Astrocyte of the cerebellum (primary cell): ENCODE data around the gene PTPN14.

ENCODE experiments used
- DNase-seq: peaks from one replicate; pipeline ENCODE4 v3.0.0-alpha.2; 2011; ENCODE audit warnings: low read depth
- H3K4me3 ChIP-seq: 2 replicates; pipeline ENCODE4 v1.5.1; 2011; ENCODE audit warnings: mild to moderate bottlenecking, low read depth, low read length, moderate library complexity
- in situ Hi-C: cut with HindIII; loops from 2 replicates; pipeline ENCODE4 v1.10.0; 2017; ENCODE audit warnings: low sequenced_read_pairs
- TF ChIP-seq, protein P1 (sequence below): IDR thresholded peaks from 2 replicates; pipeline ENCODE4 v1.5.1; 2012; ENCODE audit warnings: low read length, low read depth, moderate library complexity, mild to moderate bottlenecking; ENCODE audit errors: missing control alignments

PTPN14 gene

DNA sequence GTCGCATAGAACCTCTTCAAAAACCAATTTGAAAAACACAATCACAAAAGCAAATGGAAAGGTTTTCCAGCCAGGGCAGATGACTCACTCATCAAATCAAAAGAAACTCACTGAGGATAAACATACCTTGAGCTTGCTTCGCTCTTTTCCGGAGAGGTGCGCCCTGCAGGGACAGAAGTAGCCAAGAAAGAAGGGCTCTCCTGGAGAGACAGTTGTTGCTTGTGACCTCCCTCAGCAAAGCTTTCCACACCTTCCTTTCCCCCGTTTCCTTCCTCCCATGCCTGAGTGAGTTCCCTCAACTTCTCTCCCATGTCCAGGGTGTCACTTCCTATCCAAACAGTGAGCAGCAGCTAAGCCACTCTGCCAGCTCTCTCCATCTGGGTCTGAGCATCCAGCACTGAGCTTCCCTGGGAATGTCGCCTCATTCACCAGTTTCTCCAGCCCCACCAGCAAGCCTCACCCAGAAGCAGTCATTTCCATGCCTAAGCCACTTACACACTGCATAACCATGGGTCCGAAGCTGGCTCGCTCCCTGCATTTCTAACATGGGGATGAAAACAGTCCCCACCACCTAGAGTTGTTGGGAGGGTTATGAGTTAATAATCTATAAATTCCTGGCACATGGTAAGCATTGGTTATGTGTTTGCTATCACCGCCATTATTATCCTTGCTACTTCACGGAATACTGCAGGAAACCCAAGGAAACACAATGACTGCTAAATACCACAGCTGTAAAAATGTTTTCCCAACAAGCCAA lies 75.0 kb downstream of the PTPN14 start:
- in situ Hi-C loops, result no loop called here
- H3K4me3 ChIP-seq, result peak overlapping the region; percentile 1
- TF ChIP-seq, protein P1, sequence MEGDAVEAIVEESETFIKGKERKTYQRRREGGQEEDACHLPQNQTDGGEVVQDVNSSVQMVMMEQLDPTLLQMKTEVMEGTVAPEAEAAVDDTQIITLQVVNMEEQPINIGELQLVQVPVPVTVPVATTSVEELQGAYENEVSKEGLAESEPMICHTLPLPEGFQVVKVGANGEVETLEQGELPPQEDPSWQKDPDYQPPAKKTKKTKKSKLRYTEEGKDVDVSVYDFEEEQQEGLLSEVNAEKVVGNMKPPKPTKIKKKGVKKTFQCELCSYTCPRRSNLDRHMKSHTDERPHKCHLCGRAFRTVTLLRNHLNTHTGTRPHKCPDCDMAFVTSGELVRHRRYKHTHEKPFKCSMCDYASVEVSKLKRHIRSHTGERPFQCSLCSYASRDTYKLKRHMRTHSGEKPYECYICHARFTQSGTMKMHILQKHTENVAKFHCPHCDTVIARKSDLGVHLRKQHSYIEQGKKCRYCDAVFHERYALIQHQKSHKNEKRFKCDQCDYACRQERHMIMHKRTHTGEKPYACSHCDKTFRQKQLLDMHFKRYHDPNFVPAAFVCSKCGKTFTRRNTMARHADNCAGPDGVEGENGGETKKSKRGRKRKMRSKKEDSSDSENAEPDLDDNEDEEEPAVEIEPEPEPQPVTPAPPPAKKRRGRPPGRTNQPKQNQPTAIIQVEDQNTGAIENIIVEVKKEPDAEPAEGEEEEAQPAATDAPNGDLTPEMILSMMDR, result no peak
- no peak for DNase-seq

DNA sequence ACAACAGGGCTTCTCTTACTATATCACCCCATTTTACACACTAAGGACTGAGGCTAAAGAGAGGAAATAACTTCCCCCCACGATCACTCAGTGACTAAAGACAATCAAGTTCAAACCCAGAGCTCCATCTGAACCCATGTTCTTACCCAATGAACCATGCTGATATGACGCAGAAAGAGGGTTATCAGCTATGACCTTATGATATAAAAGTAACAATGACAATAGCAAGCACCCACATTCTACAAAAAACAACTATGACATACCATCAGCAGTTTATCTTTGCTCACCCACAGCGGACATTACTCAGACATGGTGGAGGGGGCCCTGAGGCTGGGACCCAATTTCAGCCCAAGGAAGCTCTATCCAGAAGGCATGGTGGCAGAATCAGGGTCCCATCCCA lies 75.7 kb downstream of the PTPN14 start:
- no peak for DNase-seq
- in situ Hi-C loops, result no loop called here
- H3K4me3 ChIP-seq, result no peak overlapping the region
- TF ChIP-seq, protein P1, result no peak

DNA sequence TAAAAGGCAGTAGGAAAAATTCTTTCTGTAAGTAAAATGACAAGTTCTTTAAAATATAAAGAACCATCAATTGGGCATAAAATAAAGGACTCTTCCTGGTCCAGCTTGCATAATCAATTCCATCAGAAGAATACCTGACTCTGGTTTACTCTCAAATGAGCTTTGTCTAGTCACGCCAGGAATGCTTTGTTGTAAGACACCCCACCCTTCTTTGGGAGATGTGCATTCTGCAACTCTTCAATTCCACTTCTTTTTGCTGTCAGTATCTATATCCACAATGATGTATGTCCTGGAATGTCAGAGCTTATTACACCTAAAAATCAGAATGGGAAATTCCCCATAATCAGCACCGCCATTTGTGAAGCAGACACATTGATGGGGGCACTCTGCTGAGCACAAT lies 76.1 kb downstream of the PTPN14 start:
- DNase-seq, result no peak
- in situ Hi-C loops, result no loop called here
- TF ChIP-seq, protein P1, result no peak
- H3K4me3 ChIP-seq, result no peak overlapping the region

DNA sequence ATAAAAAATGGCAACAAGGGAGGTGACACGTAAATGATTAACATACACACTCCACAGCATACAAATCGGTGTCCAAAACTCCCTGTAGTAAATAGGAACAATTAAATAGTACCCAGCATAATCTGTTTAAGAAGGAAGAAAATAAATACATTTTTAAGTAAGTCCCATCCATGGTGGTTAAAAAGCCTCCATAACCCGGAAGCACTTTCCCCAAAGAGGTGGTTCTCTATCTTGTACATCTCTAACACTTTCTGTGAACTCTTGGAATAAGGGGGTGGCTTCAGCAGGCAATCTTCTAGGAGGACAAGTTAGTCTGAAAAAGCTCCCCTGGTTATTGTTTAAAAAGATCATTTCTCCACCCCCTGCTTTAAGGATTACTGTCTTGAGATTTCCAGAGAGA lies 76.9 kb downstream of the PTPN14 start:
- H3K4me3 ChIP-seq, result no peak overlapping the region
- in situ Hi-C loops, result no loop called here
- no peak for DNase-seq
- TF ChIP-seq, protein P1, result no peak

DNA sequence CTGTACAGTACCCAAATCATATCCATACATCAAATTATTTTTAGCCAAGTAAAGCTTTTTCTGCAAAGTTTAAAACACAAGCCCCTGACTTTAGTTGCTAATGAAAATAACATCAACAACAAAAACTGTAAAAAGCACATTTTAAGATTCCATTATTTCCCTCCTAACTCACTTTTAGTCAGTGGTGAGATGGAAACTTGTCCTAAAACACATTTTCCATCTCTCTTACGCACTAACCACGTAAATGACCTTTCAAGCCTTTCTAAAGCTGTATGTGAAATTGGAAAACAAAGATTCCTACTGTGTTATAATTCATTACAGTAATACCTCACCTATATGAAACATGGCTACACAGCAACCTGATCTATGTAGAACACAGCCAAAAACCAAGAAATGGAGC lies 77.5 kb downstream of the PTPN14 start:
- no peak for DNase-seq
- TF ChIP-seq, protein P1, result no peak
- no peak overlapping the region for H3K4me3 ChIP-seq
- in situ Hi-C loops, result no loop called here

DNA sequence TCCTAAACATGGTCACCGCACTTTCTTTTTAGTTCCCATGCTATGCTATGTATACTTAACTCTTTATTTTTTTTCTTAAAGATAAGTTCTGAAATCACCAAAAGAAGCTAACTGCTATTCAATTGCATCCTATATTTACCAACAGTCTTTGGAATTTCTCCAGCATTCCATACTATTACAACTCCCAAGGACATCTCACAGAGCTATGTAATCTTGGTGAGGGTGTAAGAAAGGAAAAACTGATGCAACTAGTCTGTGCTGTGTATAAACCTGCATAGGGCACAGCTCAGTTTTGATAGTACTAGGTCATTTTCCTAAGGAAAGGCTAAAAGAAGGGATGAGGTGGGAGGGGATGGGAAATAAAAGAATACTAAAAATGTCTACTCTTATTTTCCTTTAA lies 78.0 kb downstream of the PTPN14 start:
- H3K4me3 ChIP-seq, result no peak overlapping the region
- no peak for DNase-seq
- in situ Hi-C loops, result no loop called here
- TF ChIP-seq, protein P1, result no peak
